IMR-90 (cell line): Measurements from ENCODE around the gene SMYD5. TPM values are rescaled to one million over a fixed set of nuclear protein-coding genes. Genes with fewer than 3 reads are reported as not detected.

ENCODE experiments used
- ATAC-seq: fragments of 200-7000 bp; cut with Tn5 transposase; 2 replicates; pipeline ENCODE4 v1.9.1; 2020; ENCODE audit warnings: low read depth, mild to moderate bottlenecking, moderate library complexity
- BruUV-seq: library from RNA; stranded (reverse); fragments of 400-500 nt; replicated peaks from 2 replicates; lab custom pipeline; 2021; lab: Mats Ljungman, UMichigan
- CTCF ChIA-PET: fragments of 300-600 bp; formaldehyde crosslinking; extraction: SDS; loops from one replicate; lab custom pipeline; 2021; ENCODE audit warnings: antibody characterized with exemption; lab: Yijun Ruan, JAX
- POLR2A ChIA-PET: fragments of 300-600 bp; sonication (Branson Sonifier 250); formaldehyde crosslinking; loops from one replicate; lab custom pipeline; 2022; ENCODE audit warnings: antibody characterized with exemption; ENCODE audit not compliant: unreplicated experiment; lab: Charles Lee
- DNase-seq: peaks from one replicate; pipeline ENCODE4 v3.0.0; 2013
- H2AFZ ChIP-seq: replicated peaks from 2 replicates; pipeline ENCODE3; 2013; ENCODE audit warnings: low read length, mild to moderate bottlenecking; ENCODE audit not compliant: poor library complexity
- H2AK5ac ChIP-seq: 2 replicates; pipeline ENCODE4 v1.6.1; 2013; ENCODE audit warnings: low read depth, low read length, inconsistent platforms
- H2AK9ac ChIP-seq: replicated peaks from 2 replicates; pipeline ENCODE3; 2013; ENCODE audit warnings: mild to moderate bottlenecking, low read depth, low read length, moderate library complexity; ENCODE audit not compliant: poor library complexity
- H2BK120ac ChIP-seq: 2 replicates; pipeline ENCODE4 v1.6.1; 2013; ENCODE audit warnings: low read depth, low read length, inconsistent platforms
- H2BK15ac ChIP-seq: 3 replicates; pipeline ENCODE4 v1.6.1; 2013; ENCODE audit warnings: low read depth, low read length, inconsistent platforms
- H2BK20ac ChIP-seq: 2 replicates; pipeline ENCODE4 v1.6.1; 2013; ENCODE audit warnings: low read depth, mild to moderate bottlenecking, inconsistent platforms, low read length, moderate library complexity
- H2BK5ac ChIP-seq: 2 replicates; pipeline ENCODE4 v1.6.1; 2013; ENCODE audit warnings: mild to moderate bottlenecking, low read depth, low read length, inconsistent platforms; ENCODE audit not compliant: poor library complexity, severe bottlenecking
- H3K14ac ChIP-seq: replicated peaks from 2 replicates; pipeline ENCODE4 v1.6.1; 2013; ENCODE audit warnings: low read depth, low read length, inconsistent platforms
- H3K18ac ChIP-seq: 2 replicates; pipeline ENCODE4 v1.6.1; 2013; ENCODE audit warnings: low read depth, low read length, control low read depth
- H3K23ac ChIP-seq: 2 replicates; pipeline ENCODE4 v1.6.1; 2013; ENCODE audit warnings: low read depth, low read length, inconsistent platforms
- H3K27ac ChIP-seq: 2 replicates; pipeline ENCODE4 v1.5.1; 2013; ENCODE audit warnings: mild to moderate bottlenecking, control low read depth, low read length; ENCODE audit not compliant: insufficient read depth
- H3K27me3 ChIP-seq: 2 replicates; pipeline ENCODE4 v1.6.1; 2013; ENCODE audit warnings: low read length; ENCODE audit not compliant: control insufficient read depth, insufficient read depth
- H3K36me3 ChIP-seq: 2 replicates; pipeline ENCODE4 v1.6.1; 2013; ENCODE audit warnings: low read length, mixed read lengths; ENCODE audit not compliant: control insufficient read depth, insufficient read depth
- H3K4ac ChIP-seq: 2 replicates; pipeline ENCODE4 v1.6.1; 2013; ENCODE audit warnings: low read depth, low read length, inconsistent platforms
- H3K4me1 ChIP-seq: 2 replicates; pipeline ENCODE4 v1.6.1; 2013; ENCODE audit warnings: low read length, mixed read lengths; ENCODE audit not compliant: control insufficient read depth, insufficient read depth
- H3K4me2 ChIP-seq: 2 replicates; pipeline ENCODE4 v1.6.1; 2013; ENCODE audit warnings: low read depth, mild to moderate bottlenecking, control low read depth, low read length, moderate library complexity
- H3K4me3 ChIP-seq: 2 replicates; pipeline ENCODE4 v1.5.1; 2013; ENCODE audit warnings: low read depth, mild to moderate bottlenecking, control low read depth, low read length, moderate library complexity; ENCODE audit not compliant: insufficient read depth
- H3K56ac ChIP-seq: 2 replicates; pipeline ENCODE4 v1.6.1; 2013; ENCODE audit warnings: low read length, inconsistent platforms; ENCODE audit not compliant: insufficient read depth; ENCODE audit errors: extremely low read depth
- H3K79me1 ChIP-seq, 2 experiments: 2 replicates each; pipeline ENCODE4 v1.6.1; 2013; ENCODE audit warnings: low read length in 2 of 2, inconsistent platforms in 1 of 2, low read depth in 1 of 2
- H3K9ac ChIP-seq: 2 replicates; pipeline ENCODE4 v1.6.1; 2013; ENCODE audit warnings: low read depth, low read length, control low read depth
- H3K9me1 ChIP-seq: 2 replicates; pipeline ENCODE4 v1.6.1; 2013; ENCODE audit warnings: low read length, inconsistent platforms; ENCODE audit not compliant: insufficient read depth
- H3K9me3 ChIP-seq: 2 replicates; pipeline ENCODE4 v1.6.1; 2013; ENCODE audit warnings: low read length; ENCODE audit not compliant: control insufficient read depth, insufficient read depth
- H4K20me1 ChIP-seq: 2 replicates; pipeline ENCODE4 v1.6.1; 2013; ENCODE audit warnings: low read length, inconsistent platforms; ENCODE audit not compliant: insufficient read depth
- H4K5ac ChIP-seq: 2 replicates; pipeline ENCODE4 v1.6.1; 2013; ENCODE audit warnings: mild to moderate bottlenecking, low read depth, low read length, control low read depth
- H4K8ac ChIP-seq, 2 experiments: 2 replicates each; pipeline ENCODE4 v1.6.1; 2013; ENCODE audit warnings: low read depth in 2 of 2, low read length in 2 of 2, control low read depth in 1 of 2, inconsistent platforms in 1 of 2
- H4K91ac ChIP-seq: 2 replicates; pipeline ENCODE4 v1.6.1; 2013; ENCODE audit warnings: low read depth, low read length, inconsistent platforms; ENCODE audit not compliant: insufficient read depth
- CEBPB ChIP-seq: IDR thresholded peaks from 2 replicates; pipeline ENCODE4 v1.6.1; 2012; ENCODE audit warnings: low read depth, low read length, improper control_type of control experiment
- CHD1 ChIP-seq: IDR thresholded peaks from 2 replicates; pipeline ENCODE4 v1.6.1; 2012; ENCODE audit warnings: low read depth, low read length, improper control_type of control experiment
- ELK1 ChIP-seq: fragments of 150-350 bp; IDR thresholded peaks from 2 replicates; pipeline ENCODE4 v1.6.1; 2016; ENCODE audit warnings: low read depth, mild to moderate bottlenecking, low read length, moderate library complexity, borderline replicate concordance
- MAFK ChIP-seq: IDR thresholded peaks from 2 replicates; pipeline ENCODE4 v1.6.1; 2012; ENCODE audit warnings: low read depth, low read length, improper control_type of control experiment
- MAZ ChIP-seq: IDR thresholded peaks from 2 replicates; pipeline ENCODE4 v1.6.1; 2012; ENCODE audit warnings: low read depth, mild to moderate bottlenecking, low read length, improper control_type of control experiment, moderate library complexity, borderline replicate concordance
- MXI1 ChIP-seq: IDR thresholded peaks from 2 replicates; pipeline ENCODE4 v1.6.1; 2012; ENCODE audit warnings: low read depth, mild to moderate bottlenecking, low read length, moderate library complexity, borderline replicate concordance
- RAD21 ChIP-seq: IDR thresholded peaks from 2 replicates; pipeline ENCODE4 v1.6.1; 2012; ENCODE audit warnings: low read length, improper control_type of control experiment
- RCOR1 ChIP-seq: IDR thresholded peaks from 2 replicates; pipeline ENCODE4 v1.6.1; 2012; ENCODE audit warnings: mild to moderate bottlenecking, low read length, improper control_type of control experiment; ENCODE audit not compliant: insufficient replicate concordance
- RFX5 ChIP-seq: IDR thresholded peaks from 2 replicates; pipeline ENCODE4 v1.8.0; 2012; ENCODE audit warnings: low read depth, mild to moderate bottlenecking, low read length, moderate library complexity
- USF2 ChIP-seq: fragments of 150-350 bp; IDR thresholded peaks from 2 replicates; pipeline ENCODE4 v1.6.1; 2017; ENCODE audit warnings: mild to moderate bottlenecking, antibody characterized with exemption, low read length, low read depth
- WGBS, 2 experiments: methylation state at CpG; one replicate each; pipeline versions ENCODE4 v1.1.5 to v1.1.7; 2013; ENCODE audit warnings: missing lambda C conversion rate in 2 of 2; ENCODE audit not compliant: insufficient read length in 1 of 2; ENCODE audit errors: extremely low coverage in 2 of 2; 5-methylcytosine and 5-hydroxymethylcytosine counted together
- dilution Hi-C: fragments of 300-500 bp; cut with HindIII; formaldehyde crosslinking; loops from one replicate; pipeline ENCODE4 v1.14.3; 2018; ENCODE audit warnings: low sequenced_read_pairs; ENCODE audit not compliant: unreplicated experiment
- in situ Hi-C: fragments of 300-500 bp; cut with MboI; formaldehyde crosslinking; loops from 3 replicates; pipeline ENCODE4 v1.14.3; 2019; ENCODE audit warnings: low sequenced_read_pairs, inconsistent platforms, mixed read lengths
- intact Hi-C: fragments of 100-400 bp; cut with micrococcal nuclease; formaldehyde crosslinking; loops from 2 replicates; pipeline ENCODE4 v1.10.0; 2022
- polyA plus RNA-seq, 3 experiments: library from polyadenylated mRNA; depleted of rRNA; stranded (reverse); fragments of >200 nt; gene quantifications; 2 replicates each; pipeline ENCODE4 v1.2.3, GENCODE V29; 2012; ENCODE audit warnings: low replicate concordance in 1 of 3
- total RNA-seq: library from RNA; depleted of rRNA; stranded (reverse); fragments of >200 nt; gene quantifications from 2 replicates; pipeline ENCODE4 v1.2.3, GENCODE V29; 2012

The SMYD5 gene
- total and polyA plus RNA-seq, 2 of the 4 experiments (the other 2 are of a cell fraction) = 17.8 to 19.7 TPM

DNA sequence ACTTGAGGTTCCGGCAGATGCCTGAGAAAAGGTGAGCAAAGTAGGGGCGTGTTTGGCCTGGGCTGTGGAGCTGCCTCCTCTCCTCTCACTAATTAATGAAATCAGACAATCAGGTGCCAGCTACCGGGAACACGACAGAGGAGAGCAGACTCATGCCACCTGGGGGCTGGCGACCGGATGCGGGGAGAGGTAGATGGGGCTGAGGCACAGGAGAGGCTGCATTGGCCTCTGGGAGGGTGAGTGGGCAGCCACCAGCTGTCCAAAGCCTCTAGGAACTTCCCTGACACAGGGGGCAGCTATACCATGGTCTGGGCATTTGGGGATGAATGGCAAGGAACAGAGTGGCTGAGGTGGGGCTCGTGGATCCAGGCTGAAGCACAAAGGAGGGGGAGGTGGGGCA, 45.2 kb downstream of the SMYD5 start:
- no peak overlapping the region for H3K14ac ChIP-seq
- no peaks in the 10 kb centered on the region for H3K9me3 ChIP-seq
- H3K27ac ChIP-seq = no peak overlapping the region
- no TSS peak for BruUV-seq
- 29% methylated on average over 1 of the region's 8 CpGs; no CpG with 5 or more reads in 1 of the 2 experiments for WGBS, 2 experiments
- POLR2A ChIA-PET = no interaction called here
- no peak overlapping the region for H2BK120ac ChIP-seq
- H3K27me3 ChIP-seq = no peaks in the 10 kb centered on the region
- no peak overlapping the region for H4K8ac ChIP-seq
- no peak overlapping the region for H2AK9ac ChIP-seq
- no peak overlapping the region for H4K5ac ChIP-seq
- TF ChIP-seq CEBPB (no peak), USF2 (no peak), CHD1 (no peak), RFX5 (no peak), RAD21 (no peak), MXI1 (no peak), MAZ (no peak), RCOR1 (no peak), MAFK (no peak), ELK1 (no peak)
- H3K4me3 ChIP-seq = no peak overlapping the region
- in situ Hi-C loops = no loop called here
- CTCF ChIA-PET = no interaction called here
- dilution Hi-C loops = no loop called here
- no peak overlapping the region for H2BK5ac ChIP-seq
- H3K9me1 ChIP-seq = peaks cover 7% of the 10 kb centered on the region; the same call in 1 of the 2 replicates
- H3K4me2 ChIP-seq = no peak overlapping the region
- H2AK5ac ChIP-seq = no peak overlapping the region
- no peak overlapping the region for H2AFZ ChIP-seq
- H3K36me3 ChIP-seq = peaks cover 12% of the 10 kb centered on the region
- intact Hi-C loops = no loop called here
- H4K91ac ChIP-seq = no peak overlapping the region
- H3K9ac ChIP-seq = no peak overlapping the region
- ATAC-seq (no peak), DNase-seq (no peak)
- no peaks in the 10 kb centered on the region for H3K79me1 ChIP-seq
- no peak overlapping the region for H3K56ac ChIP-seq
- no peak overlapping the region for H3K23ac ChIP-seq
- no peak overlapping the region for H3K18ac ChIP-seq
- no peak overlapping the region for H3K4ac ChIP-seq
- H2BK20ac ChIP-seq = no peak overlapping the region
- H3K4me1 ChIP-seq = no peaks in the 10 kb centered on the region
- peaks cover 8% of the 10 kb centered on the region for H4K20me1 ChIP-seq
- no peak overlapping the region for H2BK15ac ChIP-seq
